ENCODE data around the gene MST1.
A peak's percentile ranks its signal among the peaks of the same experiment; 100 is the strongest.

Gene MST1

GRCh38 chr3:49674497-49674983, 14.7 kb downstream of the MST1 start:
- DNase-seq (ENCODE audit: low spot score): no peak

DNA sequence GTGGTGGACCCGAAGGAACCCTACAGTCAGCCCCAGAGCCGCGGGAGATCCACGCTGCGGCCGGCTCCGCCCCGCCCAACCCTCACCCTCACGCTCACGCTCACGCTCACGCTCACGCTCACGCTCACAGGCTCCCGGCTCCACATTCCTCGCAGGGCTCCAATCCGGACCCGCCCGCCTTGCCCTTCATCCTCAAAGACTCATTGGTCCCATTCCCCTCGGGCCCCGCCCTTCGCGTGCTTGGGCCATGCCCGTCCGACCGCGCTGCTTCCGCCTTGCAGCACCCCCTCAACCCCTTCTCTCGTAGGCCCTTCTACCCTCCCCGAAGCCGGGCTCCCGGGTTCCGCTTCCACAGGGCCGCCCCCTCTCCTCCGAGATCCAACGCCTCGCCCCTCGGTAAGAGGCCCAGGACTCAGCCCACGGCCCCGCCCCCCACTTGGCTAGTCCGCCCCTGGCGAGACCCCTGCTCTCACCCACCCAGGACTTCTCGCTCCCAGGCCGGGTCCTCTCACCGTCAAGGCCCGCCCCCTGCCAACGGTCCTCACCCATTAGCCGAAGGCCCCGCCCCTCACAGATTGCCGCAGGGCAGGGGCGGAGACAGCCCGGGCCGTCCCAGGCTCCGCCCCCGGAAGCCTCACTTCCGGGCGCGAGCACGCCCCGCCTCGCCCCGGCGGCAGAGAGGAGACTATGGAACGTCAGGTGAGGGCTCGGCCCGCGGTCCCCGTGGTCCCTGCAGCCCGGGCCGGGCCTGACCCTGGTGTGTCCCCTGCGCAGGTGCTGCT, 15.4 kb downstream of the MST1 start, which contains the start of gene APEH:
TSS of gene APEH (plus strand) at position 637 of the 782 bp plus-strand sequence. CDS start at position 688, 51 bp downstream.
- peak; percentile 91 for DNase-seq (ENCODE audit: low spot score)

GRCh38 chr3:49673121-49673714, 16.1 kb downstream of the MST1 start:
- DNase-seq (ENCODE audit: low spot score): no peak

- DNase-seq (ENCODE audit: low spot score): peak; percentile 45
Observed at GRCh38 chr3:49671291-49672288, 17.7 kb downstream of the MST1 start.

DNA sequence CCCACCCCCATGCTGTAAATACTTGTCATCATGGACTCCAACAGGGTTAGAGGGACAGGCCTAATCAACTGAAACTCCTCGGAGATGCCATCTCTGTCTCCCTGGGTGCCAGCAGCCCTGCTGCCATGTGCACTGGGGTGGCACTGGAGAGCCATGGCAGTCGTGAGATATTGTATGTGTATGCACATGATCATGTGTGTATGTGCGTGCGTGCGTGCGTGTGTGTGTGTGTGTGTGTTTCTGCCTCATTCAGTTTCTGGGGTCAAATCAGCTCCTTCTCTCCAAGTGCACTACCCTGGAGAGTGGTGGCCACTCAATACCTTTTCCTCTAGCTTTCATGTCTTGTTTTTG, 18.4 kb downstream of the MST1 start:
- no peak for DNase-seq (ENCODE audit: low spot score)

DNA sequence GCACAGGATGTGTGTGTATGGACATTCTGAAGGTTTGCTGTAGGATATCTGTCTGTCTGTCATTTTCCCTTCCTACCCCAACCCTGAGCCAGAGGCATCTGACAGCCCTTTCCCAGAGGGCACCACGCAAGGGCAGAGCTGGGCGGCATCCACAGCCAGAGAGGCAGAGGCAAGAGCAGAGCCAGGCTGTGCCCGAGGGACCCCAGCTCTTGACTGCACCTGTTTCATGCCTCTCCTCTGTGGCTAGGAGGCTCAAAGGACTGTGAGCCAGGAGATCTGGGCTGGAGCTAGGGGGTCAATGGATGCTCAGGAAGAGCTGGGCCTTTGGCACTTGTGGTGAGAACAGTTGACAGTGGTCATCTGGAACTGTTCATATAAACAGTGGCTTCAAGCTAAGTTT, 19.9 kb downstream of the MST1 start:
- DNase-seq (ENCODE audit: low spot score): no peak

- no peak for DNase-seq (ENCODE audit: low spot score)
Observed at GRCh38 chr3:49668861-49669260, 20.4 kb downstream of the MST1 start.

DNA sequence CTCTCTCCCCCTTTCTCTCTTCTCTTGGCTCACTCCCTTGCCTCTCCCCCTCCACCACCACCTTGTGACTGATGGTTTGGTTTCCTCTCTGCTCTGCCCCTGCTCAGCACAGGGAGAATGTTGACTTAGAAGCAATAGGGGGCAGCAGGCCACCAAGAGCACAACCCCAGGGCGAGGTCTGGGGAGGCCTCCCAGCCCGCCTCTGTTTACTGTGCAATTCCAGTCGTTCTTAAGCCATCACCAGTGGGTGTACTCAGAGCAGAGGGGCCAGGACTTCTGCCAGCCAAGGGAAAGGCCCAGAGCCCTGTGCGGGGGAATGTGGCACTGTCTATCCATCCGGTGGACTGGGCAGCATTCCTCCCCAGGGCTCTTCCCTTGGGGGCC, 20.9 kb downstream of the MST1 start:
- DNase-seq (ENCODE audit: low spot score): no peak

DNA sequence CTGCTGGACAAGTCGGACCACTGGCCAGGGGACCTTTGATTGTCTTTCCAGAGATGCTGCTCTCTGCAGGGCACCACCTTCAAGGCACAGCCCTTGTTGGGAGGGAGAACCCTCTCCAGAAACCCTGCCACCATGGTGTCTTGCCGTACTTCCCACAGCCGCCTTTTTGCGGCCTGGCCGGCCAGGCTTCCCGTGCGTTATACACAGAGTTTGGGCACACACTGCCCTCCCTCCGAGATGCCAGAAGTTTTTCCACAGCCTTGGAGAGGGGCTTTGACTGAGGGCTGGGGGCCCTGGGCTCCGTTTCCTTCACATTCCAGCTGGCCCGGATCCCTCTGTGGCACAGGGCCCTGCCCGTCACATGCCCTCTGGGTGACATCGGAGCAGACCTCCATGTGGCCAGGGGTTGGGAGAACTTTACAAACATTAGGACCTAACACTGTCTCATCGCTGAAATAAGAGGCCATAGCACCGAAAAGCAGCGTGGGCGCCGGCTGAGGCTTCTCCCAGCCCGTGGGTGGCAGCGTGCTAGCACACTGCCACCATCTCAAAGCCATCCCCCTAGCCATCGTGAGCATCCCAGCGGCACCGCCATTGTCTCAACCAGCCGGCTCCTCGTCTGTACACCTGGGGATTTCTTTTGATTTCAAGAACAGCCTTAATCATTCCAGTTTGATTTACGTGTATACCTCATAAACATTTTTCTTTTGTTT, 21.4 kb downstream of the MST1 start:
- DNase-seq (ENCODE audit: low spot score): no peak

DNA sequence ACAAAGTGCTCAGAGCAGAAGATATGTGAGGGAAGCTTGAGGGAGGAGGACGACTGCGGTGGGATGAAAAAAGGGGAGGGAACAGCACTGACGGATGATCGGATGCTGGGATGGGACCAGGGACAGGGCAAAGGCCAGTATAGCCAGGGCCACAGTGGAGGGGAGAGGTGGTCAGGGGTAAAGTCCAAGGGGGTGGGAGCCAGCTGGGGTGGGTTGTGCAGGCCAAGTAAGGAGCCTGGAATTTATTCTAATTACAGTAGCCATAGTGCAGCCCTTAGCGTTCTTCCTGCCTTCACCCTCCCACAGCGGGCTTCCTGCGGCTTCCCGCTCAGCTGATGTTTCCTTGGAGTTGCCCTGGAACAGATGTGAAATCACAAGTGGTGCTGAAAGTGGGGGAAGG, 22.7 kb downstream of the MST1 start:
- DNase-seq (ENCODE audit: low spot score): no peak

DNA sequence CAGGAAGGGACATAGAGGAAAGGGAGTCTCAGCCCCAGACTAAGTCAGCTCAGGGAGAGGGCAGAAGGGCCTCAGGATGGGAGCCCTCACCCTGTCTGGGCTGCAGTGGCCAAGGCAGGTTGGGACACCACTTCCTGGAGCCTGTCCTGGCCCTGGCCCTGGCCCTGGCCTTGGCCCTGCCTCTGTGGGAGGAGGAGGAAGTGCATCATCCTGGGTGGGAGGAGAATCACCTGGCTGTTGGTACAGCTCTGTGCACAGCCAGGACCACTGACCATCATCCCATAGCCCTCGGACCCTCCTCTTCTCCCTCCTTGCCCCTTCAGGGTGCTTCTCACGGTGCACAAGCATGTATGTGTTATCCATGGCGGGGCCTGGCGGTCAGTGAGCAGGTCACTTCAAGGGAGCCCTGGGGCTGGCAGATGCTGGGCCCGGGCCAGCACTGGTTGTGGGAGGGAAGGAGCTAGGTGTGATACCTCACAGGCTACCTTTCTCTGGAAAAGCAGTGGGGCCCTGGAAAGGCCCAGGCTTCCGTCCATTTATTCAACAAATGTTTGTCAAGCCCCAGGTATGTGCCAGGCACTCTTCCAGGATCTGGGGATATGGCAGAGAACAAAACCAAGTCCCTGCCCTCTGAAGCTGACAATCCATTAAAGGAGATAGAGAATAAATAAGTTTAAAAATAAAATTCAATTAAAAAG, 23.3 kb downstream of the MST1 start:
- DNase-seq (ENCODE audit: low spot score): no peak

- DNase-seq (ENCODE audit: low spot score): no peak
Observed at GRCh38 chr3:49664300-49664699, 25.0 kb downstream of the MST1 start.

DNA sequence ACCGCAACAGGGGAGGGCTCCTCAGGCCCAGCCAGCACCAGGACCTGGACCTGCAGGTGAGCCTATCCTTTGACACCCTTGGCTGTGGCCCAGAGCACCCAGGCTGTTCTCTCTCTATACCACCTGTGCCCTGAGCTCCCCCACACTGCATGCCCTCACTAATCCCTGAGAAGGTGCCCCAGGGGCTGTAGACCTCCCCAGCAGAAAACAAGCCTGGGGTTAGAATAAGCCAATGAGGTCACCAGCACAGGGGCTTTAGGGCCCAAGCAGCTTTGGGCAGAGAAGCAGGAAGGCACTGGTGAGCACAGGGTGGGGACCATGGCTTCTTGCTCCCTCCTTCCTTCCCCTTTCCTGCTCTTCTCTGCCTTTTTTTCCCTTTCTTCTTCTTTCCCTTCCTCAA, 25.4 kb downstream of the MST1 start:
- DNase-seq (ENCODE audit: low spot score): no peak

- DNase-seq (ENCODE audit: low spot score): no peak
Observed at GRCh38 chr3:49662720-49663413, 26.4 kb downstream of the MST1 start.

- no peak for DNase-seq (ENCODE audit: low spot score)
Observed at GRCh38 chr3:49662021-49662420, 27.3 kb downstream of the MST1 start.

DNA sequence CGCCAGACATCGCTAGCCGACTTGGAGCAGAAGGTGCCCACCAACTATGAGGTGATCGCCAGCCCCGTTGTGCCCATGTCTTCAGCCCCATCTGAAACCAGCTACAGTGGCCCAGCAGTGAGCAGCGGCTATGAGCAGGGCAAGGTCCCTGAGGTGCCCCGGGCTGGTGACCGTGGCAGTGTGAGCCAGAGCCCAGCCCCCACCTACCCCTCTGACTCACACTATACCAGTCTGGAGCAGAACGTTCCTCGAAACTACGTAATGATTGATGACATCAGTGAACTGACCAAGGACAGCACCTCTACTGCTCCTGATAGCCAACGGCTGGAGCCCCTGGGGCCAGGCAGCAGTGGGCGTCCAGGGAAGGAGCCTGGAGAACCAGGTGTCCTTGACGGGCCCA, 28.0 kb downstream of the MST1 start:
- no peak for DNase-seq (ENCODE audit: low spot score)

GRCh38 chr3:49659756-49660155, 29.5 kb downstream of the MST1 start:
- no peak for DNase-seq (ENCODE audit: low spot score)

DNA sequence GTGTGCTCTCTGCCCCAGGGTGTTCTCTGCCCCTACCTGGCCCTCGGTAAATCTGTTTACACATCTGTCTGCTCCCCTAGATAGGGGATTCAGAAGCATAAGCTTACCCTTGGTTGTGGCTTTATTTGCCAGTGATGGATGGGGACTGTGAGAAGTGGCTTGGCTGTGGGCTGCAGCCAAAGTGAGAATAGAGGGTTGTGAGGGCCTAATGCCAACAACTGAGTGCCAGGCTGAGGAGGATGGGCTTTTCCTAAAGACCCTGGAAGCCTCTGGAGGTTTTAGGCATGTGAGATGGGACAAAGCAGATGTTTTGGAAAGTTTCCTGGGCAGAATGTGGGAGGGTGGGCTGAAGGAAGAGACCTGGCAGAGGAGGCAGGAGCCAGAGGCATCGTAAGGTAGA, 30.6 kb downstream of the MST1 start:
- no peak for DNase-seq (ENCODE audit: low spot score)

DNA sequence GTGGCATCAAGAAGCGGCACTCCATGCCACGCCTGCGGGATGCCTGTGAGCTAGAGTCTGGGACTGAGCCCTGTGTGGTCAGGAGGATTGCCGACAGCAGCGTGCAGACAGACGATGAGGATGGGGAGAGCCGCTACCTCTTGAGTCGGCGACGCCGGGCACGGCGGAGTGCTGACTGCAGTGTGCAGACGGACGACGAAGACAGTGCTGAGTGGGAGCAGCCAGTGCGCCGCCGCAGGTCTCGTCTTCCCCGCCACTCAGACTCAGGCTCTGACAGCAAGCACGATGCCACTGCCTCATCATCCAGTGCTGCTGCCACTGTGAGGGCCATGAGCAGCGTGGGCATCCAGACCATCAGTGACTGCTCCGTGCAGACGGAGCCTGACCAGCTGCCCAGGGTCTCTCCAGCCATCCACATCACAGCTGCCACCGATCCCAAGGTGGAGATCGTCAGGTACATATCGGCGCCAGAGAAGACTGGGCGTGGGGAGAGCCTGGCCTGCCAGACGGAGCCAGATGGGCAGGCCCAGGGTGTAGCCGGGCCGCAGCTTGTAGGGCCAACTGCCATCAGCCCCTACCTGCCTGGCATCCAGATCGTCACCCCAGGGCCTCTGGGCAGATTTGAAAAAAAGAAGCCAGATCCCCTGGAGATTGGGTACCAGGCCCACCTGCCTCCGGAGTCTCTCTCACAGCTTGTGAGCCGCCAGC, 31.9 kb downstream of the MST1 start:
- DNase-seq (ENCODE audit: low spot score): no peak

DNA sequence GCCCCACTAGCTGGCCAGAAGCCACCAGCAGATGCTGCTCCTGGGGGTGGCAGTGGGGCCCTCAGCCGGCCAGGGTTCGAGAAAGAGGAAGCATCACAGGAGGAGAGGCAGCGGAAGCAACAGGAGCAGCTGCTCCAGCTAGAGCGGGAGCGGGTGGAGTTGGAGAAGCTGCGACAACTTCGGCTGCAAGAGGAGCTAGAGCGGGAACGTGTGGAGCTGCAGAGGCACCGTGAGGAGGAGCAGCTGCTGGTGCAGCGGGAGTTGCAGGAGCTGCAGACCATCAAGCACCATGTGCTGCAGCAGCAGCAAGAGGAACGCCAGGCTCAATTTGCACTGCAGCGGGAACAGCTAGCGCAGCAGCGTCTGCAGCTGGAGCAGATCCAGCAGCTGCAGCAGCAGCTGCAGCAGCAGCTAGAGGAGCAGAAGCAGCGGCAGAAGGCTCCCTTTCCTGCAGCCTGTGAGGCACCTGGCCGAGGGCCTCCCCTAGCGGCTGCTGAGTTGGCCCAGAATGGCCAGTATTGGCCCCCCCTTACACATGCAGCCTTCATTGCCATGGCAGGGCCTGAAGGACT, 32.6 kb downstream of the MST1 start:
- DNase-seq (ENCODE audit: low spot score): no peak
